Parathyroid adenoma (tissue), 2 donors: ENCODE data around the gene MKX.

Source experiments
- H2AFZ ChIP-seq: fragments of 300-600 bp; sonication (generic); one replicate; pipeline ENCODE4 v1.7.0; 2017; ENCODE audit warnings: antibody characterized with exemption, mild to moderate bottlenecking
- H3K27ac ChIP-seq: fragments of 300-600 bp; sonication (generic); one replicate; pipeline ENCODE4 v1.7.0; 2017
- H3K27me3 ChIP-seq: fragments of 300-600 bp; sonication (generic); one replicate; pipeline ENCODE4 v1.7.0; 2017; ENCODE audit warnings: low read length; ENCODE audit not compliant: control insufficient read depth, insufficient read depth
- H3K36me3 ChIP-seq: fragments of 300-600 bp; sonication (generic); one replicate; pipeline ENCODE4 v1.7.0; 2017; ENCODE audit warnings: low read length; ENCODE audit not compliant: control insufficient read depth, insufficient read depth
- H3K4me1 ChIP-seq: fragments of 300-600 bp; sonication (generic); one replicate; pipeline ENCODE4 v1.7.0; 2017; ENCODE audit warnings: control low read depth
- H3K4me2 ChIP-seq: fragments of 300-600 bp; sonication (generic); one replicate; pipeline ENCODE4 v1.7.0; 2017; ENCODE audit warnings: low read length
- H3K4me3 ChIP-seq: fragments of 300-600 bp; sonication (generic); one replicate; pipeline ENCODE4 v1.7.0; 2017; ENCODE audit warnings: low read depth, low read length
- H3K79me2 ChIP-seq: fragments of 300-600 bp; sonication (generic); one replicate; pipeline ENCODE4 v1.7.0; 2017; ENCODE audit warnings: control low read depth
- H3K9ac ChIP-seq: fragments of 300-600 bp; sonication (generic); one replicate; pipeline ENCODE4 v1.7.0; 2017; ENCODE audit warnings: mild to moderate bottlenecking
- H3K9me3 ChIP-seq: fragments of 300-600 bp; sonication (generic); one replicate; pipeline ENCODE4 v1.7.0; 2017; ENCODE audit warnings: low read length; ENCODE audit not compliant: control insufficient read depth
- TF ChIP-seq, protein P1 (sequence below): fragments of 300-600 bp; sonication (generic); IDR thresholded peaks from one replicate; pipeline ENCODE4 v1.7.0; 2017; ENCODE audit warnings: antibody characterized with exemption, mild to moderate bottlenecking
- donor health status: primary hyperparathyroidism.

The MKX gene

DNA sequence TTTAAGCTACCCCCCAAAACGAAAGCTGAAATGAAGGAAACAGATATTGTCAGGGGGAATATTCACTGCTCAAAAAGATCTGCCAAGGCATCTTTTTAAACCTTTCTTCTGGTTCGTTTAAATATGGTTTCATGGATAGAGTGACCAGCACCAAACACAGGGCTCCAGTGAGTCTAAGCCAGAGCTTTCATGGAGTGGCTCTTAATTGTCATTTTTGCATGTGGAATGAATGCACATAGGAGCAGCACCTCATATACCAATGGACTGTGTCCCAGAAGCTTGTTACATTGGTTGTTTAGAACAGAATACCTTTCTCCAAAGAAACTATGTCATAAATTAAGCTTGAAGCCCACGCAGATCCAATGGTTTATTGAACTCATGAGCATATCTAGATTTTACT, 17.3 kb downstream of the MKX start:
- no peak overlapping the region for H2AFZ ChIP-seq
- no peaks in the 10 kb centered on the region for H3K36me3 ChIP-seq
- no peak overlapping the region for H3K4me3 ChIP-seq
- no peaks in the 10 kb centered on the region for H3K9me3 ChIP-seq
- no peak overlapping the region for H3K9ac ChIP-seq
- H3K4me2 ChIP-seq, result no peak overlapping the region
- no peaks in the 10 kb centered on the region for H3K27me3 ChIP-seq
- no peaks in the 10 kb centered on the region for H3K79me2 ChIP-seq
- no peak overlapping the region for H3K27ac ChIP-seq
- TF ChIP-seq, protein P1, sequence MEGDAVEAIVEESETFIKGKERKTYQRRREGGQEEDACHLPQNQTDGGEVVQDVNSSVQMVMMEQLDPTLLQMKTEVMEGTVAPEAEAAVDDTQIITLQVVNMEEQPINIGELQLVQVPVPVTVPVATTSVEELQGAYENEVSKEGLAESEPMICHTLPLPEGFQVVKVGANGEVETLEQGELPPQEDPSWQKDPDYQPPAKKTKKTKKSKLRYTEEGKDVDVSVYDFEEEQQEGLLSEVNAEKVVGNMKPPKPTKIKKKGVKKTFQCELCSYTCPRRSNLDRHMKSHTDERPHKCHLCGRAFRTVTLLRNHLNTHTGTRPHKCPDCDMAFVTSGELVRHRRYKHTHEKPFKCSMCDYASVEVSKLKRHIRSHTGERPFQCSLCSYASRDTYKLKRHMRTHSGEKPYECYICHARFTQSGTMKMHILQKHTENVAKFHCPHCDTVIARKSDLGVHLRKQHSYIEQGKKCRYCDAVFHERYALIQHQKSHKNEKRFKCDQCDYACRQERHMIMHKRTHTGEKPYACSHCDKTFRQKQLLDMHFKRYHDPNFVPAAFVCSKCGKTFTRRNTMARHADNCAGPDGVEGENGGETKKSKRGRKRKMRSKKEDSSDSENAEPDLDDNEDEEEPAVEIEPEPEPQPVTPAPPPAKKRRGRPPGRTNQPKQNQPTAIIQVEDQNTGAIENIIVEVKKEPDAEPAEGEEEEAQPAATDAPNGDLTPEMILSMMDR, result no peak
- H3K4me1 ChIP-seq, result no peaks in the 10 kb centered on the region

- Histone ChIP-seq H3K27me3 (no peaks in the 10 kb centered on the region), H2AFZ (no peak overlapping the region), H3K4me3 (no peak overlapping the region), H3K9ac (no peak overlapping the region), H3K36me3 (no peaks in the 10 kb centered on the region), H3K9me3 (no peaks in the 10 kb centered on the region), H3K79me2 (no peaks in the 10 kb centered on the region), H3K27ac (no peak overlapping the region), H3K4me2 (no peak overlapping the region), H3K4me1 (no peaks in the 10 kb centered on the region)
- TF ChIP-seq, protein P1, result no peak
Observed at GRCh38 chr10:27724287-27724686, 21.3 kb downstream of the MKX start.

DNA sequence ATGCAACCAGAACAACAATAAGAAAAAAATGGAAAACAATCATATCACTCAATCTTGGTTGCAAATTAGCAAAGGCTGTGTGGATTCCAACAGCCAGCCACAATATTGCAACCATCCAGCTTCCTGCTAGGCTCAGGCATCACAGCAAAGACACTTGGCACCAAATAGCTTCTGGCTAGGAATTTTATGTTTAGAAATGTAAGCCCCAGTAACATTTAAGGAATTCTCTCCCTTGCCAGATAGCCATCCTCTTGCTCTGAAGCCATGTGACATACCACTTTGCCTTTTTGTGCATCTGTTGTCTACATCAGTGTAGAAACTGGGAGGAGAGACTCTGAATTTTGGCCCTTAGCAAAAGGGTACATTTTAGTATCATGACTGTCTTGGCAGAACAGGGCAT, 22.2 kb downstream of the MKX start:
- Histone ChIP-seq H3K4me3 (no peak overlapping the region), H3K9ac (no peak overlapping the region), H3K9me3 (no peaks in the 10 kb centered on the region), H3K27me3 (no peaks in the 10 kb centered on the region), H3K27ac (no peak overlapping the region), H3K4me2 (no peak overlapping the region), H2AFZ (no peak overlapping the region), H3K36me3 (no peaks in the 10 kb centered on the region), H3K79me2 (no peaks in the 10 kb centered on the region), H3K4me1 (no peaks in the 10 kb centered on the region)
- TF ChIP-seq, protein P1, result no peak

- no peak overlapping the region for H3K4me3 ChIP-seq
- no peaks in the 10 kb centered on the region for H3K36me3 ChIP-seq
- no peak overlapping the region for H3K27ac ChIP-seq
- H3K9ac ChIP-seq, result no peak overlapping the region
- no peak overlapping the region for H3K4me2 ChIP-seq
- TF ChIP-seq, protein P1, result no peak
- H3K79me2 ChIP-seq, result no peaks in the 10 kb centered on the region
- no peak overlapping the region for H2AFZ ChIP-seq
- H3K9me3 ChIP-seq, result no peaks in the 10 kb centered on the region
- no peaks in the 10 kb centered on the region for H3K27me3 ChIP-seq
- no peaks in the 10 kb centered on the region for H3K4me1 ChIP-seq
Observed at GRCh38 chr10:27720529-27720928, 25.1 kb downstream of the MKX start.

- Histone ChIP-seq H2AFZ (no peak overlapping the region), H3K4me3 (no peak overlapping the region), H3K4me2 (no peak overlapping the region), H3K79me2 (no peaks in the 10 kb centered on the region), H3K27ac (no peak overlapping the region), H3K9me3 (no peaks in the 10 kb centered on the region), H3K36me3 (no peaks in the 10 kb centered on the region), H3K27me3 (no peaks in the 10 kb centered on the region), H3K4me1 (no peaks in the 10 kb centered on the region), H3K9ac (no peak overlapping the region)
- TF ChIP-seq, protein P1, result no peak
Observed at GRCh38 chr10:27719052-27719451, 26.6 kb downstream of the MKX start.
